ENCODE data around the gene LSG1.
A peak's percentile ranks its signal among the peaks of the same experiment; 100 is the strongest.

The LSG1 gene

DNA sequence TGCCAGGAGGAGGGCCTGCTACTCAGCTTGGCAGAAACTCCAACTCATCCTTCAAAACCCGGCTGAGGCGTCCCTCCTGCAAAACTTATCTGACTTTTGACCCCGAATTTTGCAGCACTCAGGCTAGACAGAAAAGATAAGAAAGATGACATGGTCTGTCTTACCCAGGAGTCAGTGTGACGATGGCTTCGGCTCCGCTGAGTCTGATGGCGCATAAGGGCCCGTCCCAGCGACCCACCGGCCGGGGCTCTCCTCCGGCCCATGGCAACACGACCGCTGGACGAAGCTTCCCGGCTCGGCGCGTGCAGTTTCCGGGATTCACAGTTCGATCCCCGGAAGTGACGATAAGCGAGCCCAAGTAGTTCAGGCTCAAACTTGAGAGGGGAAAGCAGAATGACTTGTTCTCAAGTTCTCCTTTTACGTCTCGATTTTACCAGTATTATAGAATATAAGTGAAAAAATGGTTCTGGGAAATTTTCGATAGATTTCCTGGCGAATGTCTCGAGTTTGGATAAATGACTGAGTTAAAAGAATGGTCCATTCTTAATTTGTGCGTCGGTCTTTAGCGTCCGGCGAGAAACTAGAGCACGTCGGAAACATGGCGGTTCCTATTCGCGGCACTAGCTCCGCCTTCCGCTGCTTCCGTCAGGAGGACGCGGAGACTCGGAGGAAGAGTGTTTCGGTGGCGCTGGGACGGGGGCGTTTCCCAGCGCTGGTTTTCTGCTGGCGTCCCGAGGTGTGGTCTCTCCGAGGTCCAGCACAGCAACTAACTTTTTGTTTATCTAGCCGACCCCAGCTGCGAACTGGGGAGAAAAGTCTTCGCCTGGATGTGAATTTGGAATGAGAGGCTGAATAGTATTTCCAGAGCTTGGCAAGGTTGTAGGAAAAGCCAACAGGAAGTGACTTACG, at the start of gene LSG1:
TSS of gene LSG1 (minus strand) at position 292 of the 909 bp plus-strand sequence. CDS start at position 263, 29 bp downstream.
- peak; percentile 98 for DNase-seq

DNA sequence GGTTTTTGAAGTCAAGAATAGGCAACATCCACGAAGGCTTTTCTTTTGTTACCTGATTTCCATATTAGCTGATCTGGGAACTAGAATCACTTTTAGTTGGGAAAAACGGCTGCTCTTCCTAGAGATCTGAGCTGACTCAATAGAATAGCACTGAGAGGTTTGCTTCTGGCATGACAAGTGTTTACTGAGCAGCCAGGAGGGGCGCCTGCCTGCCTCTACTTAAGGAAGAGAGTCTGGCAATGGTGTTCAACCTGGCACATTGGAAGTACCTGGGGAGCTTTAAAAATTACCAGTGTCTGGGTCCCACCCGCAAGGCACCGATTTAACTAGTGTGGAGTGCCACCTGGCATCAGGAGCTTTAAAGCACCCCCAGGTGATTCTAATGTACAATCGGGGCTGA, 48.1 kb upstream of the LSG1 start:
- no peak for DNase-seq

DNA sequence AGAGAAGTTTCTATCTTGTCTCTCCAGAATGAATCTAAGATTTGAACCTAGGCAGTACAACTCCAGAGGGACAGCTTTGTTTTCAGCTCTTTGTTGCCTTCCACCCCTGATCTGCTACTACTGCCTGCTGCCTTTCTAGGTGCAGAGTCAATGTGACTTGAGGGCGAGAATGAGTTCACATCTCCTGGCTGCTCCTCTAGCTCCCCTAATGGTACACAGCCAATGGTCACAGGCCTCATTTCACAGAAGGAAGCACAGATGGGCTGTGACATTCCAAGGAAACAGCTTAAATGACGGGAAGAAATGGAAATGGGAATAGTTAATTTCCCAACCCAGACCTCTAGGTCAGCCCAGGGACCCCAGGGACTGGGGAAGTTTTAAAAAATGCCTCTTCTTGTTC, 46.1 kb upstream of the LSG1 start:
- no peak for DNase-seq

DNA sequence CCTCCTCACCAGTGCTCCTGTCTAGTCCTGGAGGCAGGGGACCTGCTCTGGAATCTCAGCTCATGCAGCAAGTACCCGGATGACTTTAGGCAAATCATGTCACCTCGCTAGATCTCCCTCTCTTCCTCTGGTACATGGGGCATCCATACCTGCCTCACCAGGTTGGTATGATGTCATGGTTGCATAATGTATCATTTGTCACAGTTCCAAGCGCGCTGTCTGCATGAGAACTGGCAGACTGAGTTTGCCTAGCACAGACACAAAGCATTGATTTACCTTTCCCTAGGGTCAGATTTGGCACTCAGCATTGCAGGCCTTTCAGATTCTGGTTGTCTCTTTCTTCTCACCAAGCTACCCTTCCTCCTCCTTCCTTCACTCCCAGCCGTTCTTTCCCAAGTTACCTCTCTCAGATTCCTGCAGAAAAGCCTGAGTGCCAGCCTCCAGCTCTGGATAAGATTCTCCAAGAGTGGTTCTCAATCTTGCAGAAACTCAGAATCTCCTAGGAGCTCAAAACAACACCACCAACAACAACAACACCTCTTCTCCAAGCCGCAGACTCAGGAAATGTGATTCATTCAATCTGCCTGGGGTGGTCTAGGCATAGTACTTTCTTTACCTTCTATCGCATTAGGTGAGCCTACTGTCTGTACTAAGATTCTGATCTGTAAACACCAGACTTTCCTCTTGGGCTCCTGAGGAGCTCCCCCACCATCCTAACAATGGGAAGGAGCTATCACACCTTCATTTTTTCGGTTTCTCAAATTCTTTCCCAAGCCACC, 43.2 kb upstream of the LSG1 start:
- peak; percentile 68 for DNase-seq

DNA sequence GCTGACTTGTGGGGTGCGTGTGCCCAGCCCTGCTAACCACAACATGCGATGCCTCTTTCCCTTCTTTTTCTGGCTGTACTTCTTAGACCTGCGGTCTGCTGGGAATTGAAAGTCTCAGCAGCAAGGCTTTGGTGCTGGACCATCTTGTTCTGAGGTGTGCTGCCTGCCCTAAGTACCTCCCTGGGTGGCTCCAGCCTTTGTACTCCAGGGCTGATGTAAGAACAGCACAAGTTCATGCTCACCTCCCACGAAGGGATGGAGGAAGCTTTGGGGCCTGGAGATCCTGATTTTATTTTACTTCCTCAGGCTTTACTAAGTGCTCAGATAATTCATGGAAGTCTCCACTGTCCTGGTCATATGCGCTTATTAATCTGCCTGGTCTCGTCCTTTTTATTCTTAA, 42.6 kb upstream of the LSG1 start:
- no peak for DNase-seq

DNA sequence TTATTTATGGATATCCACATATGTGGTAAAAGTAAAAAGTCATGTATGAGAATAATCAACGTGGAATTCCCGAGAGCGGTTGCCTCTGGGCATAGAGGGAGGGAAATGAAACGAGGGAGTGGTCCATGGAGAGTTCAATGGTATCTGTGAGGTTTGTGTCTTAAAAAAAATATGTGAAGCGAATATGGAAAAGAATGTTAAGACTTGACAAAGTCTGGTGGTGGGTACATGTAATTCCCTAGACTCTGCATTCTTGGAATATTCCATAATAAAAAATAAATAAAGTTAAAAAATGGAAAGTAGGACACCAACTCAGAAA, 42.1 kb upstream of the LSG1 start:
- no peak for DNase-seq

DNA sequence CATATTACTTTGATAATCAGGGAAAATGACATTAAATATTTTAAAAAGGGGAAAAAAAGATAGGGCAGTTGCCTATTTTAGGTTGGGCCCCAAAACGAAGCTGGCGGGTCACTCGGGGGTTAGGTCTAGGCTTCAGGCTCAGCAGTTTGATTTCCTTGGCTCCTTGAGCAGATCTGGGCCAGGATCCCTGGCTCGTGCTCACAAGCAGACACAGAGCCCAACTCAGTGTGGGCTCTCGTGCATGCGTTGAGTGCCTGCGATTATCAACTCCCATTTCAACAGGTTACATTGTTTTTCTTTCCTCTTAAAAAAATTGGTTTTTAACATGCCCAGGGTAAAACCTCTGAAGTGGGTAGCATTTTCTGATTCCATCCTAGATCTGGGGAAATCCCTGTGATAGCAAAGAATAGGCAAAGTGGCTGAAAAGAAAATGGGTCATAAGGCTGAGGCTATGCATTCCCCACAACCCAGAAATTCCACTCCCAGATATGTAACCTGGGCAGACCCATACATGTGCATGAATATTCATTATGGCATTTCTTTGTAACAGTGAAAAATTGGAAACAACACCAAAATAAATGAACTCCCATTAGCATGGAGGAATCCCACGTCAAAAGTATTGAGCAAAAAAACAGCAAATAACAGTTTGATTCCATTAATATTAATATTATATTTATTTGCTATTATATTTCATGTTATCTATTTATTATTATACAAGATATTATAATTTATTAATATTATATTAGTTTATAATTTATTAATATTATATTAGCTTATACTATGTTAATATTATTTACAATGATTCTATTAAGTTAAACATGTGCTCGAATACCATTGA, 41.5 kb upstream of the LSG1 start:
- no peak for DNase-seq

DNA sequence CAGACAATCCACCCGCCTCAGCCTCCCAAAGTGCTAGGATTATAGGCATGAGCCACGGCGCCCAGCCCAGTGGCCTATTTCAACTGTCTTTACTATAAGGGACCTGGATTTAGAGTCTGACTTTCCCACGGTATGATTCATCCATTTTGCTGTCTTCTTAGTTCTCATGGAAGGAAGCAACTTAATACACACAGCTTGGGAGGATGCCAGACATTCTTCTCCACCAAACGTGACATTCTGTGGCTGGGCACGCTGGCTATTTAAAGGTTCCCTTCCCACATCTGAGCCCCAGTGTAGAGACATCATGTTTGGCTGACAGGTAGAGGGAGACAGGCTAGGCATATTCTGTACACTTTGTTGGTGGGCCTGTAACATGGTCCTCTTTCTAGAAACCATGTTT, 39.9 kb upstream of the LSG1 start:
- no peak for DNase-seq

DNA sequence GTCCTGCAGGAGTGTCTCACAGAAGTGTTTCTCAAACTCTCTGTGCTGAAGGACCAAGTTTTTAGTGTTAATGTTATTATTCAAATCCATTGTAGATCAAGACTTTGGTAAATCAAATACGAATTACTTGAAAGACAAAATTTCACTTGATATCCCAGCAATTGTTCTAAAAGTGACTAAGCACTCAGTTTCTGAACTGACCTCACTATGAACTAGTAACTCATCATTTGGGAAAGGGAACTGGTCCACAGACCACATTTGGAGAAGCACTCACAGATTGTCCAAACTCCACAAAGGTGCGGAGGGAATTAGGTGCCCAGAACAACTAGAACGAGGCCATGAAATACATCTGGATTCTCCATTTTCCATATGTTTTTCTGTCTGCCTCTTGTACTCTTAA, 39.3 kb upstream of the LSG1 start:
- DNase-seq, result no peak

DNA sequence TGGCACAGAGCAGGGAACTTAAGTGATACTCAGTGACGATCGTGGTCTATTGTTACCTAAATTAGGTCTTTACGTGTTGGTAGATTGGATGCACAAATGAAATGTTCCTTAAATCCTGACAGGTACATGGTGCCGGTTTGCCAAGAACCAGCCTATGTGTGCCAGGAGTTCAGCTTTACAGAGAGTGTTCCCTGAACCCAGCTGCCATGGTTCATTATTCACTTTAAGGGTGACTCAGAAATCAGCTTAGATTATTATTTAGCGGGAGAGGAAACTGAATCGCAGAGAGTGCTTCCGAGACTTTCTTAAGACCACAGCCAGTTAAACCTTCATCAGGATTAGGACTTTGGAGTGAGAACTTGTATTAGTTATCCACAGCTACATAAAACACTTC, 35.2 kb upstream of the LSG1 start:
- no peak for DNase-seq

DNA sequence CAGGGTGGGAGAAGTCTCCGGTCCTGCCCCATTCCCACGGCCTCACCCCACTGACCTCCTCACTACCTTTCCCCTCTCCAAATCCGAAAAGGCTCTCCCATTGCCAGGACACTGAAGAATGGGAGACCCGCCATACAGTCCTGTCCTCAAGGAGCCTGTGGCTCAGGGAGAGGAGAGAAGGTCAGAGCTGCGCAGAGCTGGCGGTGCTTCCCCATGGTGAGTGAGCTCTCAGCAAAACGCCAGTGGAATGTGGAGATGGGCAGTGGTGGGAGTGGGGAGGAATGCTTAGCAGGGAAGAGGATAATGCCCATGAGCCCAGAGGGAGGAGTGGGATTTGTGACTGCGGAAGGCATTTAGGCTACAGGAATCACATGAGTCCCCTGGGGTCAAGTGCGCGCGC, 33.8 kb upstream of the LSG1 start:
- no peak for DNase-seq

DNA sequence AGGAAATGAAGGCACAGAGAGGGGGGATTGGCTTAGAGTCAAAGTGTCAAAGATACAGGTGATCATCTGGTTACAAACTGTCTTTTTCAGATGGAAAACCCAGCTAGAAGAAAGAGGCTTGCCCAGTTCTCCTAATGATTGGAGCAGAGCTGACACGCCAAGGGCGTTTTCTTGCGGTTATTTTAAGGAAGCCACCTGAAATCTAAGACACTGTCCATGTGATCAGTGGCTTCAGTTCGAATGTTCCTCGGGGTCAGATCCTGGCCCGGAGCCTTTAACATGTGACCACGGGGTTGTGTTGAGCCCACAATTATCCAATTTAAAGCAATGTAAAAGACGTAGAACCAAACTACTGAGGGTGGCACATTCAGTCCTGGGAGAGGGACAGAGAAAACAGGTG, 33.2 kb upstream of the LSG1 start:
- no peak for DNase-seq

DNA sequence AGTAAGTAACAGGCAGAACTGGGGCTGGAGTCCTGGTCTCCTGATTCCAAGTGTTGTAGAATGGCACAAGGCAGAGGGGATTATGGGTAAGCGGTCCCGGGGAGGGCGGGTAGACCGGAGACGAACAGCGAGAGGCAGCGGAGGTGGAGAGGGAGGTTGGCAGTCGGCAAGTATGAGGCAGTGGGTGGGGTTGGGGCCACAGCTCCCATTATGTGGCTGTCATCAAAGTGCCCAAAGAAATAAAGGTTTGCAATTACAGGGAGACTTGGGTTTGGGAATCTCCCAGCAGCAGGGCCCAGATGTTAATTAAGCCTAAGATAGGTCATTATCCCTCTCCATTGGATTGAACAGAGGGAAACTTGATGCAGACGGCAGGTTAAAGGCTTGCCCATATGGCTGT, 30.6 kb upstream of the LSG1 start:
- DNase-seq, result no peak

DNA sequence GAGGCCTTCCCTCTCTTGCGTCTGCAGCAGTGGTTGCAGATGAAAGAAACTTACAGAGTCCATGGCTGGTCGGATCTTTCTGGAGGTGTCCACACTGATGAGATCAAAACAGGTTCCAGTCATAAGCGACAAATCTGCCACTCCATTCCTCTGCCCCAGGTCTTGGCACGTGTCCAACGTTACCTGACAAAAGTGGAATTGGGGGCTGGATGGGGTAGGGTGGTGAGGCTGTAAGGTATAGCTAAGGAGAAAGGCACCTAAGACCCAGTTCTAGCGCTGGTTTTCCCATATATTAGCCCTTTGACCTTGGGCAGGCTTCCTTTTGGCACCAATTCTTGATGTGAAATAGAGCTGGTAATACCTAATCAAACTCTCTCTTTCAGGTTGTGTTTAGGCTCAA, 24.7 kb upstream of the LSG1 start:
- DNase-seq, result no peak

DNA sequence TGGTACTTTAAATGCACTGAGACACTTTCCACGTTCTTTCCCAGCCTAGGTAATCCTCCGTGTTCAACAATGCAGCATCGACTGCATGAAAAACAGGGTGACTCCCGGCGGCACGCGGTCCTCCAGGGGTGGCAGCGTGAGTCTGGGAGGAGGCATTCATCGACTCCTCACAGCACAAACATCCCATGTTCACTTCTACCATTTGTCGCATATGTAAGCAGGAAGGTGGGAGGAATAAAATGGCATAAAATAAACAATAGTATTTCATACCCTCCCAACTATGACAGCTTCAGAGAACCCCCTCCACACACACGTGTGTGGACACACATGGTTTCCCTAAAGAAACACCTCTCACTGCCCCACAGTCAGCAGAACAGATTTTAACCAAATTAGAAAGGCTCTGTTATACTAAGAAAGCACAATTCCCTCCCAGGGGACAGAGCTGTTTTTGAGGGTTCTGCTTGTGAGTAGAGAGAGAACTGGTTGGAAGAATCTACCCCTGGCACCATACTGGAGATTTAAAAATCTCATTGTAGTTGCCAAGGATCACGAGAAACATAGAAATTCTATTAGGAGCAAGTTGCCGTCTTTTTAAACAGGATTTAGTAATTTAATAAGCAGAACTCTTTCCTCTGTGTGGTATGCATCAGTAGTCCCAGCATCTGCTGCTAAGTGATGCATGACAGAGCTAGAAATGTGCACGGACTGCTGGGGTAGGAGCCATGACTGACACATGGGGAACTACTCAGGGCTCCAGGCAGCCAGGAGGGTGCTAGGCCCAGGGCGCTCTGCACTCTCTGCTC, 19.7 kb upstream of the LSG1 start:
- no peak for DNase-seq

DNA sequence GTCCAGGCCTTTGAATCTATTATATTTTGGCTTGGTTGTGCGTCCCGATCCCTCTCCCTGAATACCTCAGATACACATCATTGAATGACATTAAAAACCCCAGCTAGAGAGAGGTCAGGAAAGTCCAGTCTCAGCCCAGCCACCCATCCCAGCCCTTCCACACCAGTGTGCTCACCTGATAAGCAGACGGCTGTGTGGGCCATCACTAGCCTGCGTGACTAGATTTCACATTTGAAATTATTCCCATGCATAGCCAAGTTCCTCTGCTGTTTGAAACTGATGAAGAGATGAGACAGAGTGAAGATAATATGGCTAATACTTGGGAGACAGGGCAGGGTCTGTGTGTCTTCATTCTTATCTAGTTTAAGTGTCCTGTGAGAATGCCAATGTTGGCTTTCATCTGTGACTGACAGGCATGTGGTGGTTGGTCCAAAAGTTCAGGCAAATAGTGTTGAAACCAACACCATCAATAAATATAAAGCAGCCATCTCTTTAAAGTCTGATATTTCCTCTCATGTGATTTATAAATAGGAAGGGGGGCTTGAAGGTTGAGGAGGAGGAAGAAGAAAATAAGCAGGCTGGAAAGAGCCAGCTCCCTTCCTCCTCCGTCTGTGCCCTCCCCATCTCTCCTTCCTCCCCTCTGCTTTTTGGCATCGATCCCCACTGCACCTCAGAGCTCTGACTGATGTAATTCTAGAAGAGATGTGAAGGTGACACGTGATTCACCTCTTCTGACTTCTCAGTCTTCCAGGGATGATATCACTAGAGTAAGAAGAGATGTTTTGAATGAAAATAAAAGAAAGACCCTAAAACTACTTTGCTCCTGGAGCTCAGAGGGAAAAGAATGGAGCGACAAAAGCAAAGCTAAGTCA, 18.7 kb upstream of the LSG1 start:
- DNase-seq, result peak; percentile 69

DNA sequence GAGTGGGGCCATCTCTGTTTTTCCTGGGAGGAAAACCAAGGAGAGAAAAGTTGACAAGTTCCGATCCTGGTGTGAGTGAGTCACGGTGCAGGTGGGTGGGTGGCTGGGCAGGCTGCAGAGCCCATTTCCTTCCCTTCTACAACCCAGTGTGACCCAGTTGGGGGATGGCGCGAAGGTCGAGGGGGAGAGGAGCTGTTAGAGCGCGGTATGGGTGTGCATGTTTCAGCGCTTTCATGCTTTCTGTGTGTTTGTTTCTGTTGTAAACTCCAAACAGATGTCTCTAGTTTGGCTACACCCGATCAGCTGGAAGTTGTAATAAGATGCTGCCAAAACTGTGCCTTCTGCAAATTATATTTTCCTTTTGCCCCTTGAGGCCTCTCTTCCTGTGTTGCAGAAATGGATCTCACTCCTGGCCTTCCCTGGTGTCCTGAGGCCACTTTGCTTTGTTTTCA, 17.5 kb upstream of the LSG1 start:
- no peak for DNase-seq

DNA sequence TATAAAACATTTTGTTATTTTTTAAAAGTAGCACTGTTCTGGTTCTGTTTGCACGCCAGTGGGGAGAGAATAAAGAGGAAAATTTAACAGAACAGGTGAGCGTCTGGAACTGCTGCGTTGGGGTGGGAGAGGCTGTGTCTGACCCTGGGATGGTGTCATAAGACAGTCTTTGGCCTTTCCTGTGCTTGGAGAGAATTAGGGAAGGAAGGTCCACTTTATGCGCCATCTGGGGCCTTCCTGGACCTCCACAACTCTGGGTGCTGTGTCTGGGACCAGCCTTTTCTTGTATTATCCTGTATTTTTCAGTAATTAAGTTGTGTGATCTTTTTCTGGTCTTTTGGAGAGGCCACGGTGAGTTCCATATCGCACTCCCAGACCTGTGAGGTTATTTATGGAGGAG, 17.0 kb upstream of the LSG1 start:
- no peak for DNase-seq

DNA sequence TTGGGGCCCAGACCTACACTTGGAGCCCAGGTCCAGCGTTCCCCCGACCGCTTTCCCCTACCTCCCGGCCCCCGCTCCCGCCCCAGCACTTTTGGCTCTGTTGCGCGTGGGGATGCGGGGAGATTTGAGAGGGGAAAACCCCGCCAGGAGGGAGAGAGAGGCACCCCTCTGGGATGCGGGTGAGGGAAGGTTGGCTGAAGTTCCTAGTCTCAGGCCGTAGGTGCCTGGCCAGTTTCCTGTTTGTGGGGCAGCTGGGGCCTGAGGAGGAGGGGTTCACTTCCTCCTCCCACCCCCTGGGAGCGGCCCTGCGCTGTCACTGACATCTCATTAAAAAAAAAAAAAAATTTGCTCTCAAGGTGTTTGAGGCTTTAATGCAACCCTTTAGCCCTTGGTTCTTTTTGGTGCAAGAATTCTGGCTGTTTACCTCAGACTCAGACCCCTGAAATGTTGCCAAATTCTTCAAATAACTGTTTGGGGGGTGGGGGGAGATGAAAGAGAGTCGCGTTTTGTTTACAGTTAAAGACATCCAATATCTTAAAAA, 16.3 kb upstream of the LSG1 start:
- DNase-seq, result peak; percentile 29

DNA sequence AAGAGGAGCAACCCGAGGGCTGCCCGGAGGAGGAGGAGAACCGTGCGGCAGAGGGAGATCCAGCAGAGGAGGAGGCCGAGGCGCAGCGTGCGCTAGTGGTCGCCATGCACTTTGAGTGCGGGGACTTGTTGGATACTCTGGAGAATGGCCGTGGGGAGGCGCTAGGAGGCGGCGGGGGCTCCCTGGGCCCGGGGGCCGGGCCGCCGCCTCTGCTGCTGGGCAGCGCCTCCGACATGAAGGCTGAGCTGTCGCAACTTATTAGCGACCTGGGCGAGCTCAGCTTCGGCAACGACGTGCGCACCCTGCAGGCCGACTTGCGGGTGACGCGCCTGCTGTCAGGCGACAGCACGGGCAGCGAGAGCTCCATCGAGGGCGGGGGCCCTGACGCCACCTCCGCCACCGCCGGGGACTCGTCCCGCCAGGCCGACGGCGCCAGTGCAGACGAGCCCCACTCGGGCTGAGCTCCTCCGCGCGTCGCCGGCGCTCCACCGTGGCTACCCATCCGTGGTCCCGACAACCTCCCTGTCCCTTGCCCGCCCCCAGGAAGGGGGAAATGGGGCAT, 15.7 kb upstream of the LSG1 start:
- peak; percentile 72 for DNase-seq
